CD14-positive monocyte (primary cell): ENCODE results near the gene FHOD3. TPM values are rescaled to one million over a fixed set of nuclear protein-coding genes. Genes with fewer than 3 reads are reported as not detected.

Experiments
- DNase-seq, 3 donors: peaks; one replicate each; pipeline ENCODE4 v3.0.0-alpha.2; 2011 to 2022
- H2AFZ ChIP-seq: 2 replicates; pipeline ENCODE4 v1.6.0; 2012; ENCODE audit warnings: mild to moderate bottlenecking, low read depth, low read length, inconsistent platforms; ENCODE audit not compliant: insufficient read depth, poor library complexity, severe bottlenecking
- H3K27ac ChIP-seq, 2 donors: 1 replicate in 1 of 2; 2 replicates in 1 of 2; pipeline ENCODE4 v1.5.1; 2012 to 2013; ENCODE audit warnings: low read length in 2 of 2, control low read depth in 1 of 2, inconsistent platforms in 1 of 2, low read depth in 1 of 2, mild to moderate bottlenecking in 1 of 2
- H3K27me3 ChIP-seq, 2 donors: one replicate each; pipeline versions ENCODE4 v1.6.0 to v1.6.1; 2011 to 2013; ENCODE audit warnings: low read length in 2 of 2; ENCODE audit not compliant: control insufficient read depth in 2 of 2, insufficient read depth in 2 of 2
- H3K36me3 ChIP-seq, 2 donors: replicated peaks in 1 of 2; 1 replicate in 1 of 2; 2 replicates in 1 of 2; pipeline versions ENCODE4 v1.5.1 to v1.6.1; 2012 to 2013; ENCODE audit warnings: low read length in 2 of 2, control low read depth in 1 of 2, inconsistent platforms in 1 of 2, mild to moderate bottlenecking in 1 of 2; ENCODE audit not compliant: insufficient read depth in 2 of 2, control insufficient read depth in 1 of 2
- H3K4me1 ChIP-seq, 2 donors: 1 replicate in 1 of 2; 2 replicates in 1 of 2; pipeline versions ENCODE4 v1.5.1 to v1.6.1; 2012 to 2013; ENCODE audit warnings: low read length in 2 of 2, control low read depth in 1 of 2, inconsistent platforms in 1 of 2, mild to moderate bottlenecking in 1 of 2, moderate library complexity in 1 of 2; ENCODE audit not compliant: insufficient read depth in 2 of 2, control insufficient read depth in 1 of 2
- H3K4me2 ChIP-seq: replicated peaks from 2 replicates; pipeline ENCODE3; 2012; ENCODE audit warnings: low read length, moderate library complexity, mild to moderate bottlenecking; ENCODE audit not compliant: poor library complexity, severe bottlenecking; ENCODE audit errors: extremely low read depth
- H3K4me3 ChIP-seq, 3 experiments: fragments of 200-600 bp in 1 of 3; sonication (generic) in 1 of 3; replicated peaks in 1 of 3; 1 replicate in 2 of 3; 2 replicates in 1 of 3; pipeline ENCODE4 v1.5.1; 2011 to 2013; ENCODE audit warnings: low read length in 3 of 3, mild to moderate bottlenecking in 3 of 3, control low read depth in 2 of 3, low read depth in 2 of 3, inconsistent platforms in 1 of 3, moderate library complexity in 1 of 3
- H3K79me2 ChIP-seq: 2 replicates; pipeline ENCODE4 v1.6.0; 2012; ENCODE audit warnings: mild to moderate bottlenecking, control low read depth, inconsistent platforms, low read length, moderate library complexity; ENCODE audit not compliant: insufficient read depth
- H3K9ac ChIP-seq: 2 replicates; pipeline ENCODE4 v1.6.0; 2017; ENCODE audit warnings: low read length, mild to moderate bottlenecking; ENCODE audit not compliant: insufficient read depth, poor library complexity, severe bottlenecking
- H3K9me3 ChIP-seq, 2 donors: replicated peaks in 1 of 2; 1 replicate in 1 of 2; 2 replicates in 1 of 2; pipeline versions ENCODE4 v1.5.1 to v1.6.1; 2012 to 2013; ENCODE audit warnings: low read length in 2 of 2, control low read depth in 1 of 2; ENCODE audit not compliant: control insufficient read depth in 1 of 2, insufficient read depth in 1 of 2
- H4K20me1 ChIP-seq: 2 replicates; pipeline ENCODE4 v1.6.0; 2012; ENCODE audit warnings: mild to moderate bottlenecking, low read length, control low read depth, moderate library complexity; ENCODE audit not compliant: insufficient read depth
- H3K27ac Mint-ChIP-seq, 7 donors: one replicate each; pipeline ENCODE4 v1.8.0; 2020; ENCODE audit warnings: mild to moderate bottlenecking in 7 of 7, mixed read lengths in 7 of 7, moderate library complexity in 6 of 7, inconsistent platforms in 2 of 7
- H3K27me3 Mint-ChIP-seq, 3 donors: one replicate each; pipeline ENCODE4 v1.8.0; 2021 to 2022; ENCODE audit warnings: low read depth in 3 of 3, mild to moderate bottlenecking in 3 of 3, mixed read lengths in 3 of 3, moderate library complexity in 3 of 3, inconsistent platforms in 1 of 3
- H3K36me3 Mint-ChIP-seq, 2 donors: one replicate each; pipeline ENCODE4 v1.8.0; 2020; ENCODE audit warnings: mixed read lengths in 2 of 2, inconsistent platforms in 1 of 2, mild to moderate bottlenecking in 1 of 2
- H3K4me1 Mint-ChIP-seq: one replicate; pipeline ENCODE4 v1.8.0; 2020; ENCODE audit warnings: mild to moderate bottlenecking, mixed read lengths
- H3K4me3 Mint-ChIP-seq, 2 donors: one replicate each; pipeline ENCODE4 v1.8.0; 2020; ENCODE audit warnings: mild to moderate bottlenecking in 2 of 2, mixed read lengths in 2 of 2, moderate library complexity in 1 of 2
- H3K9me3 Mint-ChIP-seq, 7 donors: one replicate each; pipeline ENCODE4 v1.8.0; 2020 to 2022; ENCODE audit warnings: mixed read lengths in 7 of 7, mild to moderate bottlenecking in 6 of 7, moderate library complexity in 6 of 7, inconsistent platforms in 2 of 7
- CTCF ChIP-seq: fragments of 200-600 bp; IDR thresholded peaks from one replicate; pipeline ENCODE4 v1.8.0; 2022; ENCODE audit warnings: antibody characterized with exemption, mild to moderate bottlenecking
- WGBS: methylation state at CpG from one replicate; pipeline ENCODE4 v1.1.5; 2013; ENCODE audit warnings: missing lambda C conversion rate; ENCODE audit not compliant: insufficient coverage; 5-methylcytosine and 5-hydroxymethylcytosine counted together
- intact Hi-C, 2 donors: fragments of 100-400 bp; cut with micrococcal nuclease; formaldehyde crosslinking; loops; one replicate each; pipeline versions ENCODE4 v1.15.0 to v1.15.1; 2023
- polyA plus RNA-seq, 3 donors: library from polyadenylated mRNA; depleted of rRNA in 1 of 3; unstranded in 2 of 3; stranded (reverse) in 1 of 3; fragments of 300-500 nt in 2 of 3; fragments of >200 nt in 1 of 3; fragmentation: Illumina TruSeq in 2 of 3; gene quantifications; 1 replicate in 2 of 3; 2 replicates in 1 of 3; pipeline ENCODE4 v1.2.3, GENCODE V29; 2012 to 2021

The FHOD3 gene
- polyA plus RNA-seq, 3 donors: not detected

DNA sequence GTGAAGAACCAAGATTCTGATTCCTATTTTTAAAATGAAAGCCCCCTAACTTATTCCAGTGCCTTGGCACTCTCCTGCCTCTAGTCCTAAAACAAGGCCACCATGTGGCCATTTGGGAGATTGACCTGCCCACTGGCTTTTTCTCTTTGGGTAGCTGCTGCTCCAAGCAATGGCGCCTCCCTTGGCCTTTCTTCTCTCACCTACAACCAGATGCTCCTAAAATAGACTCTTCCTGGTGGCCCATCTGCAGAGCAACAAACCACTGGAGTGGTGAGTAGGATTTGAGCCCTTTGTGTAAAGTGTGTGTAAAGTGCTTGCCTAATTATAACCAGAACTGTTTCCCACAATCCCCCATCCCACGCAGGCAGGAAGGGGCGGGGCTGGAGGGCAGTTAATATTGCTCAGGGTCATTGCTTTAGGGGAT lies 114.2 kb downstream of the FHOD3 start:
- no peaks in the 10 kb centered on the region for H3K9me3 ChIP-seq
- no peaks in the 10 kb centered on the region for H3K36me3 ChIP-seq
- intact Hi-C loops: no loop called here
- Mint-ChIP-seq H3K4me1 (no peaks in the 10 kb centered on the region), H3K27ac (no peak overlapping the region), H3K27me3 (peaks cover 5 to 6% (median 6%) of the 10 kb centered on the region in 3 donors), H3K4me3 (no peak overlapping the region), H3K9me3 (peaks cover 0 to 2% (median 0%) of the 10 kb centered on the region in 7 donors), H3K36me3 (no peaks in the 10 kb centered on the region)
- H3K79me2 ChIP-seq: no peaks in the 10 kb centered on the region
- no peaks in the 10 kb centered on the region for H3K4me1 ChIP-seq
- no peaks in the 10 kb centered on the region for H3K27me3 ChIP-seq
- H3K4me3 ChIP-seq: no peak overlapping the region
- H3K27ac ChIP-seq: no peak overlapping the region
- no peak for TF ChIP-seq CTCF
- no peaks in the 10 kb centered on the region for H4K20me1 ChIP-seq
- no peak overlapping the region for H2AFZ ChIP-seq
- no peak overlapping the region for H3K4me2 ChIP-seq
- DNase-seq: no peak
- H3K9ac ChIP-seq: no peak overlapping the region
- WGBS: no CpG with 5 or more reads among the region's 3 CpGs

- no peak overlapping the region for H3K4me3 ChIP-seq
- Mint-ChIP-seq H3K4me1 (no peaks in the 10 kb centered on the region), H3K36me3 (no peaks in the 10 kb centered on the region), H3K4me3 (no peak overlapping the region), H3K27me3 (peaks cover 6 to 8% (median 6%) of the 10 kb centered on the region in 3 donors), H3K27ac (peak overlapping the region in 1 of 7 donors; percentile 56), H3K9me3 (peaks cover 0 to 2% (median 0%) of the 10 kb centered on the region in 7 donors)
- no peak for DNase-seq
- H3K36me3 ChIP-seq: no peaks in the 10 kb centered on the region
- no peak overlapping the region for H3K27ac ChIP-seq
- no peak overlapping the region for H2AFZ ChIP-seq
- no peaks in the 10 kb centered on the region for H3K9me3 ChIP-seq
- no peaks in the 10 kb centered on the region for H3K27me3 ChIP-seq
- no peaks in the 10 kb centered on the region for H3K4me1 ChIP-seq
- no peak overlapping the region for H3K9ac ChIP-seq
- TF ChIP-seq CTCF: no peak
- WGBS: no CpG with 5 or more reads among the region's 1 CpG
- intact Hi-C loops: no loop called here
- no peaks in the 10 kb centered on the region for H4K20me1 ChIP-seq
- H3K4me2 ChIP-seq: no peak overlapping the region
- no peaks in the 10 kb centered on the region for H3K79me2 ChIP-seq
These were observed 115.3 kb downstream of the FHOD3 start for GRCh38 chr18:36412778-36413177.
